HG03064 (cell line): ENCODE measurements around the gene TMPRSS7.

Experiments used
- ATAC-seq: cut with Tn5 transposase; IDR thresholded peaks from one replicate; pipeline ENCODE4 v1.9.1; 2021; ENCODE audit warnings: low read depth; ENCODE audit not compliant: unreplicated experiment

Gene TMPRSS7, protein sequence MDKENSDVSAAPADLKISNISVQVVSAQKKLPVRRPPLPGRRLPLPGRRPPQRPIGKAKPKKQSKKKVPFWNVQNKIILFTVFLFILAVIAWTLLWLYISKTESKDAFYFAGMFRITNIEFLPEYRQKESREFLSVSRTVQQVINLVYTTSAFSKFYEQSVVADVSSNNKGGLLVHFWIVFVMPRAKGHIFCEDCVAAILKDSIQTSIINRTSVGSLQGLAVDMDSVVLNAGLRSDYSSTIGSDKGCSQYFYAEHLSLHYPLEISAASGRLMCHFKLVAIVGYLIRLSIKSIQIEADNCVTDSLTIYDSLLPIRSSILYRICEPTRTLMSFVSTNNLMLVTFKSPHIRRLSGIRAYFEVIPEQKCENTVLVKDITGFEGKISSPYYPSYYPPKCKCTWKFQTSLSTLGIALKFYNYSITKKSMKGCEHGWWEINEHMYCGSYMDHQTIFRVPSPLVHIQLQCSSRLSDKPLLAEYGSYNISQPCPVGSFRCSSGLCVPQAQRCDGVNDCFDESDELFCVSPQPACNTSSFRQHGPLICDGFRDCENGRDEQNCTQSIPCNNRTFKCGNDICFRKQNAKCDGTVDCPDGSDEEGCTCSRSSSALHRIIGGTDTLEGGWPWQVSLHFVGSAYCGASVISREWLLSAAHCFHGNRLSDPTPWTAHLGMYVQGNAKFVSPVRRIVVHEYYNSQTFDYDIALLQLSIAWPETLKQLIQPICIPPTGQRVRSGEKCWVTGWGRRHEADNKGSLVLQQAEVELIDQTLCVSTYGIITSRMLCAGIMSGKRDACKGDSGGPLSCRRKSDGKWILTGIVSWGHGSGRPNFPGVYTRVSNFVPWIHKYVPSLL

DNA sequence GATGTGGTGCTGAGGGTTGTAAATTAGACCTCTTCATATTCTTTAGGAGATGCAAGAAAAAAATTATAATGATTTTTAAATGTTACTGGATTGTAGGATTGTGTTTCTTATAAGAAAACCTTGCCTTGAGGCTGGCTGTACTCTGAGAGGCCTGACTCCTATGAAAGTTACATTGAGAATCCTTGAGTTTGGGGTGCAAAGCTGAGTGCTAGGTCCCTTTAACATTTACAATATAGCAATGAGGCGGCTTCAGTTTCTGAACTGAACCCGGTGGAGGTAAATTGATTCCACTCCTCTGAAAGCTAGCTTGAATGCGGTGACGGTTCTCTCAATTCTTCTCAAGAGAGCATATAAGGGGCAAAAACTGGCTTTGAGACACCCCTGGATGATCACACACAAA, at the start of gene TMPRSS7:
TMPRSS7 (plus strand) TSS at position 301 of the 400 bp plus-strand sequence. CDS start 110 bp downstream, outside the sequence.
- no peak for ATAC-seq

DNA sequence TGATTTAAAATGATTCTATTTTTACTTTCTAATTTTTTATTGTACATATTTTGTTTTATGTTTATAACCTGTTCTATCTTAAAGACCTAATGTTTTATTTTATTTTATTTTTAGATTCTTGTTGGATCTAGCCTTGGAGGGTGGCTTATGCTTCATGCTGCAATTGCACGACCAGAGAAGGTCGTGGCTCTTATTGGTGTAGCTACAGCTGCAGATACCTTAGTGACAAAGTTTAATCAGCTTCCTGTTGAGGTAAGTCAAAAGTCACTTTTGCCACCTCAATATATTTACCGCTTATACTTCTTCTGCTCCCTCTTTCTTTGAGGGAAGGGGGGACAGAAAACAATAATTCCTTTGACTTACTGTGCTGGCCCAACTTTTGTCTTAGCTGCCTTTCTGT, 47.7 kb upstream of the TMPRSS7 start:
- ATAC-seq: no peak

DNA sequence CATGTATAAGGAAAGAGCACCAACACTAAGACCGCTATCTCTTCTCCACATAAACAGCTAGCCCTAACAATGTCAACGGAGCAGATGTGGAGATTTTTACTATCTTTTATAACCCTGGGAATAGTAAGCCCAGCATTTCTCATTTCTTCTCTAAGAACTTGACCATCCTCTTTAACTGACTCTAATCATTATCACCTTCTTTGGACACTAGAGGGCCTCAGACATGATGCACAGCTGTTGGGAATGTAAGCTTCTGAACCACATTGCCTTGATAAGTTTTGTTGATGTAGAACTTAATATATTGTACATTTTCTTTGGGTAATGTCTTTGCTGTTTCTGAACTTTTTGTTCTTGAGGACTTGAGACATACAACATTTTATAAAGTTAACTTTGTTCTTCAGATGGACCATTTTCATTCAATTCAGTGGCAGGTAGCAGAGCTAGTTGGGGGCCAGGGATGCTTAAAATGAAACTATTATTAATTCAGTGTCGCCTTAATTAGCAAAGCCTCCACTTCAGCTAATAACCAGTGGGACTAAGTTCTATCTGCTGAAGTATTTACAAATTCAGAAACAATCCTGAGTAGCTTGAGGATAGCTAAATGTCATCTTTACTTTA, 45.4 kb upstream of the TMPRSS7 start:
- ATAC-seq: peak; percentile 81

DNA sequence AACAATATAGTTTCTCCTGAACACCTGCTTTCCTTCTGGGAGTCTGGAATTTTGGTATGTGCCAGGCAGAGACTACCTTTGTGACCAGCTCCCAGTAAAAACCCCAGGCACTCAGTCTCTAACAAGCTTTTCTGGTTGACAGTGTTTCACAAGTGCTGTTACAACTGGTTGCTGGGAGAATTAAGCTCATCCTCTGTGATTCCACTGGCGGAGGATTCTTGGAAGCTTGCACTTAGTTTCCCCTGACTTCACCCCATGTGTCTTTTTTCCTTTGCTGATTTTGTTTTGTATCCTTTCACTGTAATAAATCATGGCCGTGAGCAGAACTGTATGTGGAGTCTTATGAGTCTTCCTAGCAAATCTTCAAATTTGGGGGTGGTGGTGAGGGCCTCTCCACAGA, 41.5 kb upstream of the TMPRSS7 start:
- no peak for ATAC-seq

DNA sequence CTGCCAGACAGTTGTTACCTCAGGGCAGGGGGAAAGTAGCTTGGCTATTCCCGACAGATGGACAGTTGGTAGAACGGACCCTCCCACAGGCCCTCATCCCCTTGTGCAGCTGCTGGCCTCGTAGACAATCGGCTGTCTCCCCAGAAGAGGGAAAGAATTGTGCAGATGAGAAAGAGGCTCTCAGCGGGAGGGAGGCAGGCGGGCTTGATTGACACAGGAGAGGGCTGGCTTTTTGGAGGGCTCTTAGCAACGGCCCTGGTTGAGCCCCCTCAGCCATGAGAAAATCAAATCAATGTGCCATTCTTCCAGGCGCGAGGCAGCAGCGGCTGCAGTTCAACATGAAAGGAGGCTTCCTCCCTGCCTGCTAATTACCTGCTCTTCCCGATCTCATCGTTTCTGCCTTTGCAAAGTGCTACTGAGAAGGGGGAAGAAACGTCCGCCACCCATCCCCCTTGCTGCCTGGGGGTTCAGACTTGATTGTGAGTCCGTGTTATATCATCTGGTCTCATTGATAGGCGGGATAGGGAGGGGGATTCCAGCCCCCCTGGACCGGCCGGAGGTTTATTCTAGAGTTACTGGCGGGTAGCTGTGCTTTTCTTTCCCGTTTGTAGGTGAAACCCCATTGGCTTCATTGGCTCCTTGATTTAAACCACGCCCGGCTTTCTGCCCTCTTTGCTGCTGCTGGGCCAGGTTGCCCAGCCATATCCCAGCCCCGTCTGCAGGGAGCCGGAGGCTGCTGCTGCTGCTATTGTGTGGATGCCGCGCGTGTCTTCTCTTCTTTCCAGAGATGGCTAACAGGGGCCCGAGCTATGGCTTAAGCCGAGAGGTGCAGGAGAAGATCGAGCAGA, 35.7 kb upstream of the TMPRSS7 start, which contains the start of gene TAGLN3:
TAGLN3 (plus strand) TSS at position 287 of the 848 bp plus-strand sequence; CDS start at position 788, 501 bp downstream.
- ATAC-seq: no peak

DNA sequence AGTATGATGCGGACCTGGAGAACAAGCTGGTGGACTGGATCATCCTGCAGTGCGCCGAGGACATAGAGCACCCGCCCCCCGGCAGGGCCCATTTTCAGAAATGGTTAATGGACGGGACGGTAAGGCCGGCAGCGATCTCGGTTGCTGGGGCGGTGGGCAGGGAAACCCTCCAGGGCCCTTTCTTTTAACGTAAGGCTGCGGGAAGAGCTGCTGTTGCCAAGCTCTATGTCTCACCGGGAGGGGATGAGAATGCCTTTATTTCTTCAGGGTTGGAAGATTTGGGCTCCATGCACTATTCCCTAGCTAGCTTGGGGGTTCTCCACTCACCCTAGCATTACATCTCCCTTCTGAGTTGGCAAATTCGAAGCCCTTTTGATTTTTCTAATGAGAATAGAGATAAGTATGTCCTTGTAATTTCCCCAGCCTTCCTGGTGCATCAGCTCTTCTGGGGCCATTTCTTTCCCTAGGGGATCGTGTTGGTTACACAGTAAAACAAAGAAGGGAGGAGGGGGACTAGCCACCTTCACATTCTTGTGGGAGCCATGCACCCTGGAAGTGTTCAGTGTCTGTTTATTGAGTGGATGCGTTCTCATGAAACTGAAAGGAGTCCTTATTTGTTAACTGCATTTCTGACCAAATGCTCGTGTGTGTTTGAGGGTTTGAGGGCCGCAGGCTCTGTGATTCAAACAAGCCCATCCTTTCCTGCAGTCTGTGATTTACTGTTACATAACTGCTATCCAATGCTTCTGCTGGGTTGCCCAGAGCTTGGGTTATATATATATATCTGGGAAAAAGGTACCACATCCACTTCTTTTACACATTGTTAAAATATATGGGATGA, 34.8 kb upstream of the TMPRSS7 start:
- ATAC-seq: no peak

DNA sequence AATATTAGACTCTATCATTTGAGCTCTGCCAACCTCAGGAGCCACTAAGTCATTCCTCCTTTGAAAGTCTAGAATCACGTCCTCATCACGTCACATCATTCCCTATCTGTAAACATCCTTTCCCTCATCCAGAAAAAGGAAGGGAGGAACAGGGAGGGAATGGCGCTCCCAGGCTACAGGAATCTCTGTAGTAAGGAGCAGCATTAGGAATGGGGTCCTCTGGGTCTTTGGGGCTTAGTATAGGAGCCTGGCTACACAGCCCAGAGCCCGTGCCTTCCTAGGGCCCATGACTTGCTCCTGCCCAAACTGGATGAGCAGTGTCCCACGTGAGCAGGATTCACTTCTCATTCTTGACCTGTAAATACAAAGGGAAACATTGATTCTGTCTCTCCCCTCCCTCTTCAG, 34.2 kb upstream of the TMPRSS7 start:
- no peak for ATAC-seq

DNA sequence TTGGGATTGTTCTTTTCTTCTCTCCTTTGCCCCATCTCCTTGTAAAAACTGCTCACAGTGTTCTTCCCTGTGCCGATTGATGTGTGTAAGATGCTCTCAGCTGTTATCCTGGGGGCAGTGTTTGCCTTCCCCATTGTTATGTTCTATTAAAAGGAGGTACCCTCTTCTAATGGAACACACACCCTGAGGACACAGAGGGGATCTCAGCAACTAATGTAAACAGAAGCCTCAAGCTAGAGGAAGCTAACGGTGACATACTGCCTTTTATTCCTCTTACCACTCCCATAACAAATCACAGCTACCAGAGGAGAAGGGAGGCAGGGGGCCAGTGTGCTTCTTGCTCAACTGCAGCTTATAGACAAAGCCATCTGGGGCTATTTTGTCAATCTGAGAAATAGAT, 33.6 kb upstream of the TMPRSS7 start:
- no peak for ATAC-seq

DNA sequence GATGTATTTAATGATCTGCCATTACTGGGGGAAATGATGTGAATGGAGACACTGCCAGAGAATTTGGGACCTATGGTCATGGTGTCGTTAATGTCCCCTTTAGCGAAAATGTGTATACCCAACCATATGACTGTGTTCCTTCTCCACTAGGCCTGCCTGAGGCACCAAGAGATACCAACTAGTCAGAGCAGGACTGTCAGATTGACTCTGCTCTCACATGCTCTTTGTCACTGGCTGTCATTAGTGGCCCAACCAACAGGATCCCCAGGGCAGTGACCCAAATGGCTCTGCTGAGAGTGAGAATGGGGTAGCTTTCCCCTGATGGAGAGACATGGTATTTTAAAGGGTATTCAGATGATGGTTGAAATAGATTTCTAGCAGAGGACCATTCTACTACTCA, 33.0 kb upstream of the TMPRSS7 start:
- no peak for ATAC-seq

DNA sequence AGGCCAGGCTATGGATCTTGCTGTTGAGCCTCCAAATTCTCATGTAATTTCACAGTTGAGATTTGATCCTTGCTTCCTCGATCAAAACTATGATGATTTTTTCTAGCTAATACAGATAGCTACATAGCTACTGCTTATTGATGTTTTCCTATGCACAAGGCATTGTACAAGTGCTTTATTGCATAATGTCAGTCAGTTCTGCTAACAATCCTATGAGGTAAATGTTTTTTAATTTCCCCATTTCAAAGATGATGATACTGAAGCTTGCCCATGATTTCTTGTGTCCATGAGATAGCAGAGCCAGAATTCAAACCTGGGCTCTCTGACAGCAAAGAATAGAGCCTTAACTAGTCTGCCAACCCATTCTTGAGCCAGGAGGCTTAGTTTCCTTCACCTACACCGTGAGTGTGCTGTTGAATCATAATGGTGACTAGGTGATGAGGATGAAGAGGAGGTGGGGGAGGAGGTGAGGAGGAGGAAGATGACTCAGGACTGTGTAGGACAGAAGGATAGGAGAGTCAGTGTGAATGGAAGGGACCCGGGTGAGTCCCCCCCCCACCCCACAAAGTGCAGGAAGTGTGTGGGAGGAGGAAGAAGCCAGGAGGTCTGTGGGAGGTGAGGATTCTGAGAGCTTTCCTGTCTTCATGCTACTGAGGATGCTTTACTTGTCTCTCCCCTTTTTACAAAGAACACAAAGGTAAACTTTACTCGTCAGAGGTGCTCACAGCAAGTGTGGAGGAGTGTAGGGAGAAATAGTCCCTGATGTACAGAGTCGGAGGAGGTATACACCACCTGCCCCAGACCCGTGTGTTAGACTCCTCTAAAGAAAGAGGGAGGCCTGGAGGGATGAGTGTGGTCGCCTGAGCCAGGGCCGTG, 32.2 kb upstream of the TMPRSS7 start:
- ATAC-seq: no peak

DNA sequence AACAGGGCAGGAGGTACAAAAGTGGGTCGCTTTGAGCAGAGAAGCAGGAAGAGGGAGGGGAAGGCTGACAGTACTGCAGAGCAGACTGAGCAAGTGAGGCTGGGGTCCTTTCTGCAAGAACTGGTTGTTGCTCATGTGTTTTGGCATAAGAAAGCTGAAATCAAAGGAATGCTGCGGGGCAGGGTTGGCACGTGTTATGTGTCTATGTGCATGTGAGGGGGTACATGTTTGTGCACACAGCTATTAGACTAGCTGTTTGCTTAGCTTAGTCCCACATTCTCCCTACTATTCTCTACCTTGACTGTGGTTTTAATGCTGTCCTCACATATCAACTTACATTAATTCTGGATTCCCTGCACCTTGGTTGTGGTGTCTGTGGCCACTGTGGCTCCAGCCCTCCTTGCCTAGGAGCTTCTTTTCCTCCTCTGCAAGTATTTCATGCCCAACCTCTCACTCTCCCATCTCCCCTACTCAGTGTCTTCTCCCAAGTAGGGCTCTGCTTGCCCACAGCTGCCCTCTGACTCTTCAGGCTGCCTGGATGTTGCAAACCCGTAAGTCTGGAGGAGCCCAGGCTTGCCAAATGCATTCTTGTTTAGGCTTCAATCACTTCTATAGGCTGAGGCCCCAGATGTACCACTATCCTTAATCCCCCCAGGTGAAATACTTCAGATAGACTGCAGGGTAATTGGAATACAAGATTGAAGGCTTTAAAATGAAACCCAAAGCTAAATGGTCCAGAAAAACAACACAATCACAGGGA, 31.0 kb upstream of the TMPRSS7 start:
- ATAC-seq: no peak

DNA sequence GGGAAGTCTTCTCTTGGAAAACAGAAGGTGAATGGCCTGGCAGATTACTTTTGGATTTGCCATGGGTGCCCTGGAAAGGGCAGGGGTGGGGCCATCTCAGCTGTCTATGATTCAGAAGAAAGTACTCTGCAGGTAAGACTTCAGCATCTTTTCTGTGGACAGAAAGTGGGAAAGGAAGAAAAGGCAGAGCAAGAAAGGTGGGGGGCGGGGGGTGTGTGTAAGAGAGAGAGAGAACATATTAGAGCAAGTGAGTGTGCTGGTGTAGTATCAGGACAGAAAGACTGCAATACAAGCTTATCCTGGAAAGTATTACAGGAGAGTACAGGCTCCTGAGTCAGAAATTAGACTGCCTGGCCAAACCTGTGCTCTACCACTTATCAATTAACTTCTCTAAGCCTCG, 30.3 kb upstream of the TMPRSS7 start:
- ATAC-seq: no peak

DNA sequence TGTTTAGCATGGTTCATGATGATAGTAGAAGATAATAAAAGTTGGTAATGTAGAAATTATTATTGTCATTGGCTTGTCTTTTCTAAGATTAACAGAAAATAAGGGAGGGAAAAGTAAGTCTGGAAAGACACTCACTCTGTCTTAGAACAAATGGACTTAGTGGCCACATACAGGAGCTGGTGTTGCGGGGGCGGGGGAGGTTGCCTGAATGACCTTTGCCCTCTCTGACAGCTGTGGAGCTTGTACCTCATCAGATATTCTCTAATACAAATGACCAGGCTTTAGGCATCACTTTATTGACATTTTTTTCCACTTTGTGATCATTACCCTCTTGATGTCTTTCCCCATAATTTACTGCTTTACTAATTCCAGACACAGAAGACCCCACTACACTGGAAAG, 29.9 kb upstream of the TMPRSS7 start:
- ATAC-seq: no peak

DNA sequence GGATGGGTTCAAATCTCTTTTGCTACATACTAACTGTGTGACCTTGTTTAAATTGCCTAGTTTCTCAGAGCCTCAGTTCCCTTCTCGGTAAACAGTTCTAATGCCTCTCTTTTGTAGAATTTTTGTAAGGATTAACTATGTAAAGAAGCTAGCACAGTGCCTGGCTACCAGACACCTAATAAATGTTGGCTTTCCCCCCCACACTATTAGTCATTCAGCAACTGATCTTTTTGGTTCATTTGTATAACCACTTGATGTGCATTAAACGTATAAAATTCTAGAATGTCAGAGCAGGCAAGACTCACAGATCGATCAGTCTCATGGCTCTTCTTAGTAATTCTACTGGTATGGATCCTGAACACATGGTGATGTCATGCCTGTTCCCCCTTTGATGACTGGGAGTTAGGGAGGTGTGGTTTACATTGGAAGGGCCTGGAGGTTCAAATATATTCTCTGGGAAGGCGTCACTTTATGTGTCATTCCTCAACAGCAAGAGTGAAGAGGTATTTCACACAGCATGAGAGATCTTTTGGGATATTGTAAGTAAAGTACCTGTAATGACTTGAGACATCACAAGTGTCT, 29.4 kb upstream of the TMPRSS7 start:
- ATAC-seq: no peak

DNA sequence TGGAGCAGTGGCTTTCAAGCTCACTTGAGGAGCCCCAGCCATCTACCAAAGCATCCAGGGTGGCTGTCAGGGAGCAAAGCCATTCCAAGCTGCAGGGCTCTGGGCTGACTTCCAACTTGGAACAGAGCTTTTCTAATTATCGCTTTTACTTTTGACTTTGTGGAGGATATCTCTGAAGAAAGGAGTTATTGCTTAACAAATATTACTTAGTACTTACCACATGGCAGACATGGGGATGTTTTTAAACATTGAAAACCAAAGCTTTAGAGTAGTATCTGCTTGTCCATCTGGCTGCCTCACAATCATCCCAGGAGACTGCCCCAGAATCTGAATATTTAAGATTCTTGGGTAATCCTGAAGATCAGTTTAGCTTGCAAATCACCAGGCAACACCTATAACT, 26.9 kb upstream of the TMPRSS7 start:
- ATAC-seq: no peak

DNA sequence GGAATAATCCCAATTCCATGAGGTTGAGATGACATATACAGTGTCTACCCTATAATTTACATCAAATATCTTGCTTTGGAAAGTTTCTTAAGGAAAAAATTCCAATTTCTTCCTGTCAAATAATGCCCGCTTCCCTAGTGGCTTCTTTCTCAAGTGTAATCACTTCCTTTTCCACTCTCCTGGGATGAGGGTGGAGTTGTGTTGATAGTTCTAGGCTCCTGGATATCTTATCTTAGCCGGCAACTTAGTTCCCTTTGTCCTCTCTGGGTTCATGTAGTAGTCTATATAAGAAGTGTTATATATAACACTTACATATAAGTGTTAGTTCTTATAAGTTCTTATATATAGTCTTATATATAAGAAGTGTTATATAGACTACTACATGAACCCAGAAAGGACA, 24.9 kb upstream of the TMPRSS7 start:
- ATAC-seq: no peak

DNA sequence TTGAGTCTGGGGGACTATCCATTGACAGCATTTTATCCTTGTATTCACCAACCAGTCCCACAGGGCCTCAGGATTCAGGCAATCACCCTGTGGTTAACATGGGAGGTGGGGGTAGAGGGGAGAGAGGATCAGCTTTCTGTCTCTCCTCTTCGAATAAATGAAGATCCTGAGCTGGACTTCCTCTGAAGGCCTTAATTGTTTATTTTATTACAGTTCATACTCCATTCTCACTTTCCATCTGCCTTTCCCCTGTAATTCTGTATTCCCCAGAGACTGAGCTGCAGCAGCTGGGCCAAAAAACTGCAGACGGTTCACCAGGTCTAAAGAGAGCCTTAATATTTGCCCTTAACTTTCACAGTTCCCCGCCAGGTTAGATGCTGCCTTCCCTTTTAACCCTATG, 23.9 kb upstream of the TMPRSS7 start:
- no peak for ATAC-seq
